Measurements from ENCODE around the gene MRM2.

GRCh38 chr7:2204446-2204845 lies 37.6 kb downstream of the MRM2 start:
- TF ChIP-seq RFX5 (IDR thresholded peaks at IDR 0.05) (no peak), EP300 (IDR thresholded peaks at IDR 0.05) (no peak), MYC (IDR thresholded peaks at IDR 0.05; ENCODE audit: borderline replicate concordance, low read length) (no peak), MAX (IDR thresholded peaks at IDR 0.05) (no peak), HES2 (IDR thresholded peaks at IDR 0.05) (no peak), CEBPB (IDR thresholded peaks at IDR 0.05) (no peak), KDM1A (IDR thresholded peaks at IDR 0.05; ENCODE audit: low read depth) (no peak), POLR2A (IDR thresholded peaks at IDR 0.05; ENCODE audit: low read length) (no peak)

All from A549 (cell line).